Fibroblast of villous mesenchyme (primary cell): ENCODE results near the gene LGALS9B. TPM values are rescaled to one million over a fixed set of nuclear protein-coding genes. Genes with fewer than 3 reads are reported as not detected.
"Not testable (repeated sequence)": the region's sequence is repeated elsewhere in the genome, so short reads cannot be mapped to it uniquely, and the experiment has no call there.

ENCODE experiments used
- DNase-seq: peaks from one replicate; pipeline ENCODE4 v3.0.0-alpha.2; 2010; ENCODE audit warnings: low read depth
- H3K4me3 ChIP-seq: 2 replicates; pipeline ENCODE4 v1.5.1; 2011; ENCODE audit warnings: low read depth, mild to moderate bottlenecking, low read length
- total RNA-seq: library from RNA; depleted of rRNA; stranded (reverse); fragments of >200 nt; gene quantifications from 2 replicates; pipeline ENCODE4 v1.2.3, GENCODE V29; 2012

The LGALS9B gene
- total RNA-seq = not detected in 2 replicates

GRCh38 chr17:20467447-20467846, at the start of gene LGALS9B:
Gene LGALS9B, minus strand, starts transcription at chr17:20467539. Its CDS starts 69 bp downstream, at chr17:20467470.
- not testable (repeated sequence) for DNase-seq, H3K4me3 ChIP-seq

DNA sequence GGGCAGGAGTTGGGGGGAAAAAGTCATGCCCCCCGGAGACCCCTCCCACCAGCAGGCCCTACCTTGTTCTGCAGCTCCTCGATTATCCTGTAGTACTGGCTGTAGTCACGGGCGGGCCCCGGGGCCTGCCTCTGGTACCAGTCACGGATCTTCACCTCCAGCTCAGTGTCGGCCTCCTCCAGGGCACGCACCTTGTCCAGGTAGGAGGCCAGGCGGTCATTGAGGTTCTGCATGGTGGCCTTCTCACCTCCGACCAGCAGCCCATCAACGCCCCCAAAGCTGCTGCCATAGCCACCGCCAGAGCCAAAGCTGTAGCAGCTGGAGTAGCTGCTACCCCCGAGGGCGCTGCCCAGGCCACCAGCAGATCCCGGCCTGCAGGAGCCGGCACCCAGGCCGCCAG, 49.6 kb upstream of the LGALS9B start:
- DNase-seq, H3K4me3 ChIP-seq: not testable (repeated sequence)

DNA sequence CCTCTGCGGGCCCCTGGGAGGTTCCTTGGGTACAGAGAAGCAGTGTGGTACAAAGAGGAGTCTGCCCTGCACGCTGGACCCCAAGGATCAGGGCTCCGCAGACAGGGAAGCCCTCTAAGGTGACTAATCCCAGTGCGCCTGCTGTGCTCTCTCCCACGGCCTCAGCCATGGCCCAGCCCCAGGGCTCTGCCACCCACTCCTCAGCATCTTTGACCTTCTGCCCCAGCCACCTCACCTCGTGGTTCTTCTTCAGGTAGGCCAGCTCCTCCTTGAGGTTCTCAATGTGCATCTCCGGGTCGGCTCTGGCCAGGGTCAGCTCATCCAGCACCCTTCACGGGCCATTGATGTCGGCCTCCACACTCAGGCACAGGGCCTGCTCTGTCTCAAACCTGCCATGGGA, 47.8 kb upstream of the LGALS9B start:
- DNase-seq, H3K4me3 ChIP-seq: not testable (repeated sequence)

DNA sequence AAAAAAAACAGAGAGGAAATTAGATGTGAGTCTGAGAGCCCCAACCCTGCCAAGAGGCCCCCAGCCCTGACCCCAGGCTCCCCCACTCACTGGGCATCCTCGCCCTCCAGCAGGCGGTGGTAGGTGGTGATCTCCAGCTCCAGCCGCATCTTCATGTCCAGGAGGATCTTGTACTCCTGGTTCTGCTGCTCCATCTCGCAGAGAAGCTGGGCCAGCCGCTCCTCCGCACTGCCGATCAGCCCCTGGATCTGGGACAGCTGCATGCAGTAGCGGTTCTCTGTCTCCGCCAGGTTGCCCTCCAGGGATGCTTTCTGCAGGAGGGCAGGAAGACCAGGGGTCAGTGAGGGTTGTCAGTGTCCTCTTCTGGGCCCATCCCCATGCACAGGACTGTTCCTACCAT, 46.2 kb upstream of the LGALS9B start:
- H3K4me3 ChIP-seq, DNase-seq: not testable (repeated sequence)

- not testable (repeated sequence) for H3K4me3 ChIP-seq
These were observed 45.0 kb upstream of the LGALS9B start for GRCh38 chr17:20512378-20512777.

GRCh38 chr17:20511778-20512177, 44.4 kb upstream of the LGALS9B start:
- DNase-seq, H3K4me3 ChIP-seq: not testable (repeated sequence)

More at GRCh38 chr17:20512378-20512777, 45.0 kb upstream of the LGALS9B start:
- not testable (repeated sequence) for DNase-seq

- H3K4me3 ChIP-seq, DNase-seq: not testable (repeated sequence)
These were observed 38.0 kb upstream of the LGALS9B start for GRCh38 chr17:20505333-20505732.

DNA sequence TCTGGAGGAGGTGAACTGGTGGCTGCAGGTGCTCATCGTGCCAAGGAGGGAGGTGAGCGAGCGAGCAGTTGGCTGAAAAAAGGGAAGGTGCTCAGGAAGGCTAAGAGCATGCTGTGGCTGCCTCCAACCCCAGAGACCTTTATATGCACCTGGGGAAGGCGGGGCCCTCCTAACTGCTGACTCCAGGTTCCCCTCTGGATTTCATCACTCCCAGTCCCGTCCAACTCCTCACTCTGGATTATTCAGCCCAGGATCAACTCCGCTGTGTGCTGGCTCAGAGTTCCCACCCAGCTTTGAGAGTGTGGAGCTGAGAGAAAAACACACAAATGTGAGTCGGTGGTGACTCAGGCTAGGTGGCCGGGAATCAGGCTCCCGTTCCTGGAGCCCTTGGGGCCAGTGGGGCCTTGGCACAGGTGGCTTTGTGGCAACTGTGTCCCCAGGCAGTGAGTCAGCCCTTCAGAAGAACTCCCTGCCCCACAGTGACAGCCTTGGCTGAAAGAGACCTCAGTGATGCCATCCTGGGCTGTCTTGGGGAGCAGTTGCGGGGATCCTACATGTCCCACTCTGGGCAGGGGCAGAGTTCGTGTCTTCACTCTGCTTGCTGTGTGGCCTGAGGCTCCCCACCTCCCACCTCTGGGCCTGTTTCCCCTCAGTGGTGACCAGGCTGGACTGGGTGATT, 37.2 kb upstream of the LGALS9B start:
- DNase-seq, H3K4me3 ChIP-seq: not testable (repeated sequence)

DNA sequence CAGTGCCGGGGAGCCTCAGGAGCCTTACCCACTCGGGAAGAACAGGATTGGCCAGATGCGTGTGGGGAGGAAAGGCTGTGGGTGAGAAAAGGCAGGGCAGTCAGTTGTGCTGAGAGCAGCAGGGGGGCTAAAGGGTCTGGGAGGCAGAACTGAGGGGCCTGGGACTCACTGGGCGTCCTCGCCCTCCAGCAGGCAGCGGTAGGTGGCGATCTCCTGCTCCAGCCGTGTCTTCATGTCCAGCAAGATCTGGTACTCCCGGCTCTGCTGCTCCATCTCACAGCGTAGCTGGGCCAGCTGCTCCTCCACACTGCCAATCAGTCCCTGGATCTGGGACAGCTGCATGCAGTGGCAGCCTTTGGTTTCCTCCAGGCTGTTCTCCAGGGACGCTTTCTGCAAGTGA, 34.6 kb upstream of the LGALS9B start:
- DNase-seq, H3K4me3 ChIP-seq: not testable (repeated sequence)

DNA sequence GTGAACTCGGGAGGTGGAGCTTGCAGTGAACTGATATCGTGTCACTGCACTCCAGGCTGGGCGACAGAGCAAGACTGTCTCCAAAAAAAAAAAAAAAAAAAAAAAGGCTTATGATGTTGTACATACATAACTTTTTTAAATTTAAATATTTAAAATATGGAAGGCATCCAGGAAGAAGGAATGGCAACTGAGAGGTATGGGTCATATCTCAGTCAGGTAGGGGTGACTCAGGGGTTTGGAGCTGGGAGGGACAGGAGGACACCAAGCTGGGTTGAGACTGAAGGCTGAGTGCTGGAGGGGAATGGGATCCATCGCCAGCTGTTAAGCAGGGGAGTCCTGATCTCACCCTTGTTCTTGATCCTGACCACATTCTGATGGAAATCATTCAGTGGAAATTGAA, 33.0 kb upstream of the LGALS9B start:
- not testable (repeated sequence) for DNase-seq, H3K4me3 ChIP-seq

DNA sequence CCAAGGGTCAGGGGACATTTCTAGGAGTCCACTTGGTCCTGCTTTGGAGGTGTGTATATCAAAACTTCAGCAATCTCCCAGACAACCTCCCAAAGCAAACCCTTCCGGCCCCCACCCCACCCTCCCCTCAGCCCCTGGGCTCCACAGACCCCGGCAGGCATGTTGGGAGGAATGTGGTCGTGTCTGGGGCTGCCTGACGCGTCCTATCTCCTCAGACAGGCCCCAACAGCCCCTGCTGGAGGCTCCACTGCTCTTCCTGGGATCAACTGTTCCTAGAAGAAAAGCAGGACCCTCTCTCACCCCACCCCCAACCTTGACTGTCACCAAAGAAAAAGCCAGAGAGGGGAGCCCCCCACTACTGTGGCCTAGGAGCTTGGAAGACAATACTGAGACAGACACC, 28.1 kb upstream of the LGALS9B start:
- not testable (repeated sequence) for H3K4me3 ChIP-seq, DNase-seq

- not testable (repeated sequence) for H3K4me3 ChIP-seq, DNase-seq
These were observed 27.4 kb upstream of the LGALS9B start for GRCh38 chr17:20494735-20495134.

- DNase-seq, H3K4me3 ChIP-seq: not testable (repeated sequence)
These were observed 26.8 kb upstream of the LGALS9B start for GRCh38 chr17:20494147-20494546.

DNA sequence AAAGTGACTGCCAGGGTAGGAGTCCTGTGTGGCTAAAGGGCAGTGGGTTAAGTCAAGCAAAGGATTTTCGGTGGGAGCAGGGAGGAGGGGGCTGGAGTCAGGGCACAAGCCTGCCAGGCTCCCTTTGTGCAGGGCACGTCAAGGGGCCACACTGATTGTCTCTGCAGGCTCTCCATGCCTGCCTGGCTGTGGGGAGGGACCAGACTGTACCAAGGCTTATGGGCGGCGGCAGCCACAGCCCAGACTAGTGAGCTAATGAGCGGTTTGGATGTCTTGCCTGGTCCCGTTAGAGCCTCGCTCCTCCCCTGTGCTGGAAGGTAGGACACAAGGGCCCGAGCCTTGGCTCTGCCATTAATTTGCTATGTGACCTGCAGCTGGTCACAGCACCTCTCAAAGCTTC, 25.6 kb upstream of the LGALS9B start:
- DNase-seq, H3K4me3 ChIP-seq: not testable (repeated sequence)

- DNase-seq, H3K4me3 ChIP-seq: not testable (repeated sequence)
These were observed 24.8 kb upstream of the LGALS9B start for GRCh38 chr17:20492099-20492498.

- not testable (repeated sequence) for H3K4me3 ChIP-seq
- peak; percentile 81 for DNase-seq
These were observed 17.6 kb upstream of the LGALS9B start for GRCh38 chr17:20484930-20485329.

GRCh38 chr17:20479889-20480591, 12.7 kb upstream of the LGALS9B start:
- not testable (repeated sequence) for DNase-seq, H3K4me3 ChIP-seq

GRCh38 chr17:20477398-20478071, 10.2 kb upstream of the LGALS9B start:
- DNase-seq, H3K4me3 ChIP-seq: not testable (repeated sequence)

GRCh38 chr17:20475137-20475831, 7.9 kb upstream of the LGALS9B start:
- DNase-seq, H3K4me3 ChIP-seq: not testable (repeated sequence)
